WTC11 (cell line): ENCODE data around the gene ZBTB44. TPM values are rescaled to one million over a fixed set of nuclear protein-coding genes. Genes with fewer than 3 reads are reported as not detected.

Experiments
- ATAC-seq: fragments of 200-7000 bp; cut with Tn5 transposase; 2 replicates; pipeline ENCODE4 v1.10.0; 2021; ENCODE audit warnings: mild to moderate bottlenecking, moderate library complexity
- CTCF ChIA-PET: fragments of 300-600 bp; sonication (Branson Sonifier 250); formaldehyde crosslinking; loops from one replicate; lab custom pipeline; 2021; ENCODE audit warnings: antibody characterized with exemption; lab: Charles Lee
- POLR2A ChIA-PET: fragments of 350-600 bp; sonication (Branson Sonifier 250); formaldehyde crosslinking; loops from one replicate; lab custom pipeline; 2021; ENCODE audit warnings: antibody characterized with exemption; lab: Charles Lee
- DNase-seq: peaks from one replicate; pipeline ENCODE4 v3.0.0; 2021; ENCODE audit warnings: low spot score
- H3K27ac Mint-ChIP-seq: 2 replicates; pipeline ENCODE4 v1.8.0; 2021; ENCODE audit warnings: mixed read lengths
- H3K27me3 Mint-ChIP-seq: 2 replicates; pipeline ENCODE4 v1.8.0; 2021; ENCODE audit warnings: low read depth, mild to moderate bottlenecking, moderate library complexity, mixed read lengths
- H3K36me3 Mint-ChIP-seq: 2 replicates; pipeline ENCODE4 v1.8.0; 2021; ENCODE audit warnings: mixed read lengths
- H3K4me1 Mint-ChIP-seq: 2 replicates; pipeline ENCODE4 v1.8.0; 2022; ENCODE audit warnings: mixed read lengths
- H3K4me3 Mint-ChIP-seq: 2 replicates; pipeline ENCODE4 v1.8.0; 2021; ENCODE audit warnings: mild to moderate bottlenecking, moderate library complexity, mixed read lengths
- H3K9me3 Mint-ChIP-seq: 2 replicates; pipeline ENCODE4 v1.8.0; 2021; ENCODE audit warnings: mixed read lengths
- ARID4B ChIP-seq: sonication (generic); formaldehyde crosslinking; IDR thresholded peaks from 2 replicates; pipeline ENCODE4 v1.8.0; 2023; ENCODE audit warnings: missing genetic modification reagents, mild to moderate bottlenecking, borderline replicate concordance
- ATF3 ChIP-seq: sonication (generic); formaldehyde crosslinking; conservative IDR thresholded peaks from 2 replicates; pipeline ENCODE4 v1.8.1; 2022; ENCODE audit warnings: mild to moderate bottlenecking, missing genetic modification reagents
- ATF6 ChIP-seq: sonication (generic); formaldehyde crosslinking; IDR thresholded peaks from 2 replicates; pipeline ENCODE4 v1.8.1; 2023; ENCODE audit warnings: mild to moderate bottlenecking, missing genetic modification reagents
- CDX4 ChIP-seq: fragments of 250-450 bp; sonication (Bioruptor Pico); IDR thresholded peaks from 2 replicates; pipeline ENCODE4 v1.9.0; 2021; ENCODE audit warnings: moderate library complexity, mild to moderate bottlenecking, inconsistent platforms, borderline replicate concordance
- E2F1 ChIP-seq: sonication (generic); formaldehyde crosslinking; IDR thresholded peaks from 2 replicates; pipeline ENCODE4 v1.8.0; 2022; ENCODE audit warnings: mild to moderate bottlenecking, missing genetic modification reagents
- E2F4 ChIP-seq: sonication (generic); formaldehyde crosslinking; IDR thresholded peaks from 2 replicates; pipeline ENCODE4 v1.8.1; 2022; ENCODE audit warnings: low read depth, mild to moderate bottlenecking, moderate library complexity, missing genetic modification reagents, borderline replicate concordance
- EMX1 ChIP-seq: fragments of 250-450 bp; sonication (Bioruptor Pico); IDR thresholded peaks from 2 replicates; pipeline ENCODE4 v1.8.0; 2021; ENCODE audit warnings: mild to moderate bottlenecking
- ESRRA ChIP-seq: sonication (generic); formaldehyde crosslinking; IDR thresholded peaks from 2 replicates; pipeline ENCODE4 v1.8.1; 2022; ENCODE audit warnings: mild to moderate bottlenecking, missing genetic modification reagents, borderline replicate concordance
- IRF1 ChIP-seq: sonication (generic); formaldehyde crosslinking; IDR thresholded peaks from 2 replicates; pipeline ENCODE4 v1.8.0; 2023; ENCODE audit warnings: missing genetic modification reagents
- KAT7 ChIP-seq: sonication (generic); formaldehyde crosslinking; IDR thresholded peaks from 2 replicates; pipeline ENCODE4 v1.8.1; 2023; ENCODE audit warnings: missing genetic modification reagents, mild to moderate bottlenecking, borderline replicate concordance
- MLX ChIP-seq: sonication (generic); formaldehyde crosslinking; IDR thresholded peaks from 2 replicates; pipeline ENCODE4 v1.8.1; 2023; ENCODE audit warnings: mild to moderate bottlenecking, missing genetic modification reagents, moderate library complexity
- NFE2L1 ChIP-seq: sonication (generic); formaldehyde crosslinking; IDR thresholded peaks from 2 replicates; pipeline ENCODE4 v1.8.1; 2023; ENCODE audit warnings: missing genetic modification reagents
- NR3C1 ChIP-seq: sonication (generic); formaldehyde crosslinking; conservative IDR thresholded peaks from 2 replicates; pipeline ENCODE4 v1.8.1; 2023; ENCODE audit warnings: low read depth, mild to moderate bottlenecking, missing genetic modification reagents
- RORB ChIP-seq: fragments of 250-450 bp; sonication (Bioruptor Pico); IDR thresholded peaks from 2 replicates; pipeline ENCODE4 v1.9.0; 2021; ENCODE audit warnings: mild to moderate bottlenecking
- SP1 ChIP-seq: sonication (generic); formaldehyde crosslinking; conservative IDR thresholded peaks from 2 replicates; pipeline ENCODE4 v1.8.1; 2022; ENCODE audit warnings: missing genetic modification reagents
- ZBTB21 ChIP-seq: sonication (generic); formaldehyde crosslinking; IDR thresholded peaks from 2 replicates; pipeline ENCODE4 v1.8.1; 2023; ENCODE audit warnings: mild to moderate bottlenecking, missing genetic modification reagents, borderline replicate concordance
- ZBTB43 ChIP-seq: sonication (generic); formaldehyde crosslinking; IDR thresholded peaks from 2 replicates; pipeline ENCODE4 v1.8.1; 2023; ENCODE audit warnings: mild to moderate bottlenecking, missing genetic modification reagents
- ZNF219 ChIP-seq: sonication (generic); formaldehyde crosslinking; IDR thresholded peaks from 2 replicates; pipeline ENCODE4 v1.8.0; 2023; ENCODE audit warnings: missing genetic modification reagents, mild to moderate bottlenecking, borderline replicate concordance
- ZNF396 ChIP-seq: fragments of 250-450 bp; sonication (Bioruptor Pico); IDR thresholded peaks from 2 replicates; pipeline ENCODE4 v1.8.0; 2021; ENCODE audit warnings: mild to moderate bottlenecking, moderate library complexity, borderline replicate concordance
- ZNF512 ChIP-seq: sonication (generic); formaldehyde crosslinking; IDR thresholded peaks from 2 replicates; pipeline ENCODE4 v1.8.1; 2022; ENCODE audit warnings: missing genetic modification reagents, borderline replicate concordance
- total RNA-seq: library from RNA; stranded (reverse); gene quantifications from 3 replicates; pipeline ENCODE4 v1.2.3, GENCODE V29; 2021

Gene ZBTB44
- total RNA-seq, 1 experiment from 2014 or later = 107 TPM

- TF ChIP-seq NFE2L1 (CRISPR knock-in tag) (no peak), MLX (CRISPR knock-in tag) (no peak), ZBTB43 (CRISPR knock-in tag) (no peak), RORB (CRISPR knock-in tag) (no peak)
Measured at GRCh38 chr11:130241713-130242112, 73.0 kb downstream of the ZBTB44 start (continued).

- H3K27ac Mint-ChIP-seq = no peak overlapping the region
- CTCF ChIA-PET = no interaction called here
- POLR2A ChIA-PET = no interaction called here
- TF ChIP-seq ARID4B (CRISPR knock-in tag) (no peak), SP1 (CRISPR knock-in tag) (no peak), CDX4 (CRISPR knock-in tag) (no peak), ESRRA (CRISPR knock-in tag) (no peak), ATF3 (CRISPR knock-in tag) (no peak), ZNF396 (no peak), EMX1 (CRISPR knock-in tag) (no peak), KAT7 (CRISPR knock-in tag) (no peak), IRF1 (CRISPR knock-in tag) (no peak), ZNF512 (CRISPR knock-in tag) (no peak), ZBTB21 (CRISPR knock-in tag) (no peak), E2F1 (CRISPR knock-in tag) (no peak), ATF6 (CRISPR knock-in tag) (no peak), NR3C1 (no peak), E2F4 (CRISPR knock-in tag) (no peak), ZNF219 (CRISPR knock-in tag) (no peak)
Measured at GRCh38 chr11:130237282-130238006, 77.3 kb downstream of the ZBTB44 start.

More at GRCh38 chr11:130237282-130238006, 77.3 kb downstream of the ZBTB44 start:
- H3K4me1 Mint-ChIP-seq = peaks cover 2% of the 10 kb centered on the region; the same call in 1 of the 2 replicates
- ATAC-seq (no peak), DNase-seq (no peak)
- H3K36me3 Mint-ChIP-seq = peaks cover 41% of the 10 kb centered on the region
- no peak overlapping the region for H3K4me3 Mint-ChIP-seq
- no peaks in the 10 kb centered on the region for H3K9me3 Mint-ChIP-seq
- no peaks in the 10 kb centered on the region for H3K27me3 Mint-ChIP-seq
